ENCODE results near the gene KTI12.

- TF ChIP-seq SUZ12 (IDR thresholded peaks at IDR 0.05), result no peak
- no peak for TF ChIP-seq ELF4 (IDR thresholded peaks at IDR 0.05)
- TF ChIP-seq NFRKB (IDR thresholded peaks at IDR 0.05), result no peak
- no peak for TF ChIP-seq TARDBP (IDR thresholded peaks at IDR 0.05)
- TF ChIP-seq CTBP1 (IDR thresholded peaks at IDR 0.05; ENCODE audit: borderline replicate concordance), result no peak
- no peak for TF ChIP-seq FOXA1 (IDR thresholded peaks at IDR 0.05)
- no peak for TF ChIP-seq FOXK2 (IDR thresholded peaks at IDR 0.05)
- TF ChIP-seq SP1 (IDR thresholded peaks at IDR 0.05), result no peak
- TF ChIP-seq FOXM1 (IDR thresholded peaks at IDR 0.05; ENCODE audit: borderline replicate concordance), result no peak
- TF ChIP-seq BHLHE40 (IDR thresholded peaks at IDR 0.05; ENCODE audit: borderline replicate concordance), result no peak
- TF ChIP-seq HDGF (IDR thresholded peaks at IDR 0.05; ENCODE audit: borderline replicate concordance), result no peak
- no peak for TF ChIP-seq ZNF384 (IDR thresholded peaks at IDR 0.05)
These were observed 38.7 kb upstream of the KTI12 start for GRCh38 chr1:52072291-52072690.

All from HEK293T (cell line).